HG02610 (cell line): ENCODE data around the gene ONECUT2.
"Not testable (repeated sequence)": the region's sequence is repeated elsewhere in the genome, so short reads cannot be mapped to it uniquely, and the experiment has no call there.

Experiments
- ATAC-seq: cut with Tn5 transposase; IDR thresholded peaks from one replicate; pipeline ENCODE4 v1.9.1; 2021; ENCODE audit warnings: mild to moderate bottlenecking, moderate library complexity; ENCODE audit not compliant: unreplicated experiment

Gene ONECUT2

GRCh38 chr18:57445488-57446319 lies 10.5 kb downstream of the ONECUT2 start:
- ATAC-seq = no peak

DNA sequence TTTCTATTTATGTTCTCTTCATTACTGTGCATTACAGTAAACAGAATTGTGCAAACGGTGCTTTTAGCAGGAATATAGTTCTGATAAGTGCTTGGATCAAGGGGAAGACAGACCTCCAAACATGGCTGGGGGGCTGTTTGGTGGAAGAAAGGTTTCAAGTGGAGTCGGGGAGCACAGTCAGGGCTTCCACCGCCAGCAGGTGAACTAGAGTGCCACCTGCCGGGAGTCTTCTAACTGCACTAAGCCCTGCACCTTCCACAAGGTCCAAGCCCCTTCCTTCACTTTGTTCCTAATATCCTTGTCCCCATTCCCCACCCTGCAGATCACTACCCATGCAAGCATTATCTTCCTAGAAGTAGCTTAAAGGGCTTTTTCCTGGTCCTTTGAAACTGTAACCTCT lies 11.1 kb downstream of the ONECUT2 start:
- ATAC-seq = no peak

GRCh38 chr18:57447154-57447621 lies 12.0 kb downstream of the ONECUT2 start:
- no peak for ATAC-seq

DNA sequence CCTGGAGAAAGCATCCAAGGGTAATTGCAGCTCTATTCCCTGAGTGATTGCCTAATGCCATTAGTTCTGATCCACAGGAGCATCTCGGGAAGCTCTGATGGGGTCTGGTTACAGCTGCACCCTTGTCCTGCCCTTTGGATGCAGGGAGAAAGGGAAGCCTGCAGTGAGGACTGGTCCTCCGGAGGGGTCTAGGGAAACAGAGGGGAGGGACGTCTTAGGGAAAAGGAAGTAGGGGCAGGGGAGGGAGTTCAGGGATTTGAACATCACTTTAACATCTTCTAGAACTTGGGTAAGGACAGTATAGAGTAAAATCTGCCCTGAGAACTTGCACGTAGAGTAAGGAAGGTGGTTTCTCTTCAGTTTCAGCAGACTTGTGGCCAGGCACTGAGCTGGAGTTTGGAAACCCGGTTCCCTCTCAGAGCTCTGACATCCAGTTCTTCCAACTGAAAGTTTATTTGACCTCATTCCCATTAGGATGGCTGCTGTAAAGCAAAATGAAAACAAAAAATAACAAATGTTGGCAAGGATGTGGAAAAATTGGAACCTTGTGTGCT lies 20.5 kb downstream of the ONECUT2 start:
- ATAC-seq = no peak

DNA sequence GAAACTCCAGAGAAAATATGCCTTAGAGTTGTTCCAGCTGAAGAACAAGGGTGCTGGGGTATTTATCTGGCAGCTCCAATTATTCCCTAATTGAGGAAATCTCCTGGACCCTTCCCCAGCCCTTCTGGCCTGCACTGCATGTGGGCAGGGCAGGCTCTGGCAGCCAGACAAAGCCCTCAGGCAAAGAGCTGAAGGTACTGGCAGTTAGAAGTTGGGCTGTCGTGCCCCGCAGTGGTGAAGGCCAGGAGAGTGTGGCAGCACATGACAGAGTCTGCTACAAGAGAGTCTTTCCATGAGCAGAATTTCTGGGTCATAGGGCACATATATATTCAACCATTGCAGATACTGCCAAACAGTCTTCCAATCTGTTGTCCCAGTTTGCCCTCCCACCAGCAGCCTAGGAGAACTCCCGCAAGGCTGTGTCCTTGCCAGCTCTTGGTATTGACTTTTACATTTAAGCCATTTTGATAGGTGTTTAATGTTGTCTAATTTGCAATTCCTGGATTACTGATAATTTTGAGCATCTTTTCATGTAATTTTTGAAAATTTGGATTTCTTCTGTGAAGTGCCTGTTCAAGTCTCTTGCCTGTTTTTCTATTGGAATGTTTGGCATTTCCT lies 26.6 kb downstream of the ONECUT2 start:
- no peak for ATAC-seq

DNA sequence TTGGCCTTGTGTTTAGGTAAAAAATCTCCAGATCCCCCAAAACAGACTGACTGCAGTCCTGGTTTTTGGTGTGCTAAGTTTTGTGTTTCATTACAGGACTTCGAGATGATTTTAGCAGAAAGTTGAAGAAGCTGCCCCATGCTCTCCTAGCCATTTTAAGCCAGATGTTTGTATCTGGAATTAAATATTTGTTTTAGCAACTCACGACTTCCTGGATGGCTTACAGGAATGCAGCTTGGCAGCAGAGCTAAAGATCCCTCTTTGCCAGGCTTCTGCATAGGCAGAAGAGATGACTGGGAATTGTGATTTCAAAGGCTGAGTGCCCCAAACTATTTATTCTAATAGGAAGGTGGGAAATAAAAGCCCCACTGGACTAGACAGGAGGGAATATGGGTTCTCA lies 31.1 kb downstream of the ONECUT2 start:
- ATAC-seq = no peak

DNA sequence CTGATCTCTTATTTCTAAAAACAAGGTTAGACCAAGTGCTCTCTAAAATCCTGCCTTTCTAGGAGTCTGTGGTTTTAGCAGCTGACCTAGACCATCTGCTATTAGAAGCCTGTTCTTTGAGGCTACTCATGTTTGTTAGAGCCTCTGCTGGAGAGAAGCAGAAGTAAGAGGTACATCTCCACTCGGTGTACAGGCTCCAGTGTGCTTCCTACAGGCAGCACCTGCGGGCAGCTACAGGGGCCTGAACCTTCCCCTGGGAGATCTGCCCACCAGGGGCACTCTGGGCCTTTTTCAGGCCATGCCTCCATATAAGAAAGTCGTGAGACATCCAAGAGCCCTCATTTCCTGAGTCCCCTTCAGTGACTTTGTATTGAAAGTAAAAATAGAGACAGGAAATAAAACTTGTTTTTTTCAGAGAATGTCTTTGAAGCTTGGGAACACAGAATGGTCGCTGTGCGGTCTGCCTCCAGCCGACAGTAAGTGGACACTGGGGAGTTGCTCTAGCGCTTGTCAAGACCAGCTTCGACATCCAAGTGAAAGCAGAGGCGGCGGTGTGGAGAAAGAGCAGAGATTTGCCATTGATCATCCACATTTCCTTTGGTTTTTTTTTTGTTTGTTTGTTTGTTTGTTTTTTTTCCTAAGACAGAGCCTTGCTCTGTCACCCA lies 31.7 kb downstream of the ONECUT2 start:
- ATAC-seq = no peak

- ATAC-seq = no peak
Observed at GRCh38 chr18:57469884-57470283, 34.7 kb downstream of the ONECUT2 start.

GRCh38 chr18:57475408-57475807 lies 40.2 kb downstream of the ONECUT2 start:
- ATAC-seq = no peak

GRCh38 chr18:57475903-57476302 lies 40.7 kb downstream of the ONECUT2 start:
- no peak for ATAC-seq

- no peak for ATAC-seq
Observed at GRCh38 chr18:57480733-57481132, 45.6 kb downstream of the ONECUT2 start.

DNA sequence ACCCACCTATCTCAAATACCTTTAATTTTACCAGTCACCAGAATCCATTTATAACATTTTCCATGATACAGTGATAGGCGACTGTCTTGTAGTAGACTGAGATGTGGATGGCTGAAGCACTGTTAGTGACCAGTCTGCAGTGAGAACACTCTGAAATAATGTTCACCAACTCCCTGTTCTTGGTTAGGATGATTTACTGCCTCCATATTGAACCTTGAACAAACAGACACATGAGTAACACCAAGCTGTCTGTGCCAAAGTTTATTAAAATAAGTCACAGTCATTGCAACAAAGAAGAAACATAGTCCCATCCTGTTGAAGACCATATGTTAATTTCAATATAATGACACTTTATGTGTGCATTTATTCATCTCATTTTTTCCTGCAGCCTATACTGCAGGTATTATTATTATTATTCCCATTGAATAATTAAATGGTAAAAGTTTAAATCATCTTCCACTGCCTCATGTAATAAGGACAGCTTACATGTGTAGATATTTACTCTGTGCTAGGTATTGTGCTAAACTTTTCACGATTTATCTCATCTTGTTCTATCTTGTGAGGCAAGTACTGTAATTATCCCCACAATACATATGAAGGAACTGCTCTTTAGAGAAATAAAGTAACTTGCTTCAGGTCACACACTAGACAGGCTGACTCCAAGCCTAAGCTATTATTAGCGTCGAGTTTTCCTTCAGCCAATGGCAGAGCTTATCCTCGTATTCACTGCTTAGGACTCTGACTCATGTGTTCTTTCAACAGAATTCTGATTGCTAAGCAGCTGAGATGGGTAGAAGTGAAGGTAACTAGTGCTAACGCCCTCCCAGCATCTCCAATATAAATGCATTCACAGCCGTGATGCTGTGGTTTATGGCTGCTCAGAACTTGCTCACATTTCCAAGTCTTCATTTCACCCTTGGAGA lies 62.5 kb downstream of the ONECUT2 start:
- no peak for ATAC-seq

- ATAC-seq = no peak
Observed at GRCh38 chr18:57498682-57499256, 63.6 kb downstream of the ONECUT2 start.

GRCh38 chr18:57502624-57503023 lies 67.5 kb downstream of the ONECUT2 start:
- no peak for ATAC-seq

GRCh38 chr18:57505231-57505630 lies 70.1 kb downstream of the ONECUT2 start:
- ATAC-seq = no peak

GRCh38 chr18:57516056-57516455 lies 80.9 kb downstream of the ONECUT2 start:
- no peak for ATAC-seq

GRCh38 chr18:57518533-57518932 lies 83.4 kb downstream of the ONECUT2 start:
- no peak for ATAC-seq

DNA sequence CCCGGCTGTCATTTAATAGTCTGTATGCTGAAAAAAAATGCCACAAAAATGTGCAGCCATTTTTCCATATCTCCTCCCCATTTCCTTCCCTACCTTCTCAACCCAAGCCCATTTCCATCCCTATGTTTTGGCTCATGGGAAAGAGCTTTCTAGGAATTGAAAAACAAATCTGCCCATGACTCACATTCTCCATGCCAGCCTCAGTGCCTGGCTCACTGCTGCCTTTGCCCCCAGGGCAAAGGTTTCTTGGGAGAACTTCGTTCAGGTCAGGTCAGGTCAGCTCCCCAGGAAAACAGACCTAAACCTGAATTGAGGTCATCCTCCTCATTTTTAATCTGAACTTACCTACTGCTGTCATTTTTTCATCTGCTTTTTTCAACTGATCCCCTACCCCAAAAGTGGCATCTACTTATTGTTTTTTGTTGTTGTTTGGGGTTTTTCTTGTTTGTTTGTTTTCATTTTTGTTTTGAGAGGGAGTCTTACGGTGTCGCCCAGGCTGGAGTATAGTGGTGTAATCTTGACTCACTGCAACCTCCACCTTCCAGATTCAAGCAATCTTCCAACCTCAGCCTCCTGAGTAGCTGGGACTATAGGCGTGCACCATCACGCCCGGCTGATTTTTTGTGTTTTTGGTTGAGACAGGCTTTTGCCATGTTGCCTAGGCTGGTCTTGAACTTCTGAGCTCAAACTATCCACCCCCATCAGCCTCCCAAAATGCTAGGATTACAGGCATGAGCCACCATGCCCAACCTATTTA lies 84.7 kb downstream of the ONECUT2 start:
- ATAC-seq = no peak

- ATAC-seq = not testable (repeated sequence)
Observed at GRCh38 chr18:57522348-57522747, 87.2 kb downstream of the ONECUT2 start.
